Right ventricle myocardium inferior (tissue), 1 donor: ENCODE results near the gene SLC6A7. TPM values are rescaled to one million over a fixed set of nuclear protein-coding genes. Genes with fewer than 3 reads are reported as not detected.
"Not testable (repeated sequence)": the region's sequence is repeated elsewhere in the genome, so short reads cannot be mapped to it uniquely, and the experiment has no call there.

Source experiments
- ATAC-seq: fragments of 200-7000 bp; cut with Tn5 transposase; one replicate; pipeline ENCODE4 v1.9.1; 2020; ENCODE audit warnings: mild to moderate bottlenecking, moderate library complexity
- DNase-seq: peaks from one replicate; pipeline ENCODE4 v3.0.0; 2021; ENCODE audit errors: missing footprints
- intact Hi-C: fragments of 100-400 bp; cut with DNase I; formaldehyde crosslinking; loops from one replicate; pipeline ENCODE4 v1.11.0; 2022
- total RNA-seq: library from RNA; stranded (reverse); fragmentation: NEBNext Ultra II Directional; extraction: Animal tissue kit (Norgen Biotek cat#: 25700); gene quantifications from one replicate; pipeline ENCODE4 v1.2.1, GENCODE V29; 2021
- donor health status: DM: no; HTN: yes; CAD: no; lungs with severe emphysema.

SLC6A7 gene
- total RNA-seq, 1 donor from 2014 or later = not detected

- intact Hi-C loops = no loop called here
- DNase-seq = no peak
- no peak for ATAC-seq
Observed at GRCh38 chr5:150227606-150228273, 37.9 kb downstream of the SLC6A7 start.

- intact Hi-C loops = no loop called here
- DNase-seq (no peak), ATAC-seq (no peak)
Observed at GRCh38 chr5:150229571-150229970, 39.7 kb downstream of the SLC6A7 start.

GRCh38 chr5:150230842-150231241, 41.0 kb downstream of the SLC6A7 start:
- intact Hi-C loops = no loop called here
- no peak for ATAC-seq
- DNase-seq = no peak

GRCh38 chr5:150233706-150234105, 43.8 kb downstream of the SLC6A7 start:
- intact Hi-C loops, DNase-seq, ATAC-seq: not testable (repeated sequence)

GRCh38 chr5:150234576-150235499, 45.0 kb downstream of the SLC6A7 start:
- ATAC-seq (no peak), DNase-seq (no peak)
- intact Hi-C loops = no loop called here

GRCh38 chr5:150235500-150235854, 45.6 kb downstream of the SLC6A7 start:
- DNase-seq (no peak), ATAC-seq (no peak)
- intact Hi-C loops = no loop called here

- no peak for ATAC-seq
- intact Hi-C loops = no loop called here
- DNase-seq = no peak
Observed at GRCh38 chr5:150236313-150236712, 46.5 kb downstream of the SLC6A7 start.

GRCh38 chr5:150236981-150237754, 47.3 kb downstream of the SLC6A7 start:
- ATAC-seq = no peak

GRCh38 chr5:150238646-150239045, 48.8 kb downstream of the SLC6A7 start:
- ATAC-seq = no peak
- intact Hi-C loops = no loop called here
- DNase-seq = no peak

More at GRCh38 chr5:150236981-150237754, 47.3 kb downstream of the SLC6A7 start:
- DNase-seq = no peak
- intact Hi-C loops = no loop called here

- intact Hi-C loops = no loop called here
- DNase-seq (no peak), ATAC-seq (no peak)
Observed at GRCh38 chr5:150239099-150239793, 49.4 kb downstream of the SLC6A7 start.

GRCh38 chr5:150239794-150240122, 49.9 kb downstream of the SLC6A7 start:
- ATAC-seq (no peak), DNase-seq (no peak)
- intact Hi-C loops = no loop called here

- intact Hi-C loops = no loop called here
Observed at GRCh38 chr5:150241298-150242160, 51.7 kb downstream of the SLC6A7 start.

GRCh38 chr5:150242251-150242894, 52.5 kb downstream of the SLC6A7 start:
- DNase-seq (no peak), ATAC-seq (no peak)
- intact Hi-C loops = no loop called here

More at GRCh38 chr5:150241298-150242160, 51.7 kb downstream of the SLC6A7 start:
- DNase-seq (no peak), ATAC-seq (no peak)

- intact Hi-C loops = no loop called here
- ATAC-seq (no peak), DNase-seq (no peak)
Observed at GRCh38 chr5:150243590-150243989, 53.7 kb downstream of the SLC6A7 start.

- intact Hi-C loops = no loop called here
- peak; percentile 44 for ATAC-seq
- DNase-seq = no peak
Observed at GRCh38 chr5:150244209-150244608, 54.3 kb downstream of the SLC6A7 start.

GRCh38 chr5:150245111-150245789, 55.4 kb downstream of the SLC6A7 start:
- no peak for DNase-seq
- ATAC-seq = peak; percentile 95
- intact Hi-C loops = no loop called here

- intact Hi-C loops = no loop called here
- no peak for ATAC-seq
- no peak for DNase-seq
Observed at GRCh38 chr5:150245808-150246207, 55.9 kb downstream of the SLC6A7 start.
